Measurements from ENCODE around the gene SORD.
"Not testable (repeated sequence)": the region's sequence is repeated elsewhere in the genome, so short reads cannot be mapped to it uniquely, and the experiment has no call there.

SORD gene

GRCh38 chr15:45075440-45076320 lies 52.7 kb downstream of the SORD start:
- H3K4me1 ChIP-seq (ENCODE audit: control insufficient read depth, insufficient read depth, low read length); H3K9me3 ChIP-seq (ENCODE audit: control insufficient read depth, insufficient read depth, low read depth, low read length); H3K36me3 ChIP-seq (ENCODE audit: control insufficient read depth, insufficient read depth, low read length); H3K4me3 ChIP-seq (ENCODE audit: low read depth, low read length); H3K27ac ChIP-seq (ENCODE audit: low read depth, low read length); H3K27me3 ChIP-seq (ENCODE audit: control insufficient read depth, insufficient read depth, low read length); H3K9ac ChIP-seq (ENCODE audit: low read length): not testable (repeated sequence)

GRCh38 chr15:45077391-45077790 lies 54.4 kb downstream of the SORD start:
- not testable (repeated sequence) for H3K9ac ChIP-seq (ENCODE audit: low read length); H3K9me3 ChIP-seq (ENCODE audit: control insufficient read depth, insufficient read depth, low read depth, low read length); H3K36me3 ChIP-seq (ENCODE audit: control insufficient read depth, insufficient read depth, low read length); H3K4me1 ChIP-seq (ENCODE audit: control insufficient read depth, insufficient read depth, low read length); H3K4me3 ChIP-seq (ENCODE audit: low read depth, low read length); H3K27me3 ChIP-seq (ENCODE audit: control insufficient read depth, insufficient read depth, low read length); H3K27ac ChIP-seq (ENCODE audit: low read depth, low read length)

GRCh38 chr15:45079201-45079600 lies 56.2 kb downstream of the SORD start:
- H3K9ac ChIP-seq (ENCODE audit: low read length); H3K4me3 ChIP-seq (ENCODE audit: low read depth, low read length): not testable (repeated sequence)

GRCh38 chr15:45079628-45080246 lies 56.7 kb downstream of the SORD start:
- H3K9ac ChIP-seq (ENCODE audit: low read length); H3K27me3 ChIP-seq (ENCODE audit: control insufficient read depth, insufficient read depth, low read length); H3K27ac ChIP-seq (ENCODE audit: low read depth, low read length); H3K9me3 ChIP-seq (ENCODE audit: control insufficient read depth, insufficient read depth, low read depth, low read length); H3K4me1 ChIP-seq (ENCODE audit: control insufficient read depth, insufficient read depth, low read length); H3K4me3 ChIP-seq (ENCODE audit: low read depth, low read length); H3K36me3 ChIP-seq (ENCODE audit: control insufficient read depth, insufficient read depth, low read length): not testable (repeated sequence)

More at GRCh38 chr15:45079201-45079600, 56.2 kb downstream of the SORD start:
- H3K4me1 ChIP-seq (ENCODE audit: control insufficient read depth, insufficient read depth, low read length); H3K36me3 ChIP-seq (ENCODE audit: control insufficient read depth, insufficient read depth, low read length); H3K27ac ChIP-seq (ENCODE audit: low read depth, low read length); H3K27me3 ChIP-seq (ENCODE audit: control insufficient read depth, insufficient read depth, low read length); H3K9me3 ChIP-seq (ENCODE audit: control insufficient read depth, insufficient read depth, low read depth, low read length): not testable (repeated sequence)

- not testable (repeated sequence) for H3K27ac ChIP-seq (ENCODE audit: low read depth, low read length); H3K36me3 ChIP-seq (ENCODE audit: control insufficient read depth, insufficient read depth, low read length); H3K9me3 ChIP-seq (ENCODE audit: control insufficient read depth, insufficient read depth, low read depth, low read length); H3K4me1 ChIP-seq (ENCODE audit: control insufficient read depth, insufficient read depth, low read length); H3K4me3 ChIP-seq (ENCODE audit: low read depth, low read length); H3K9ac ChIP-seq (ENCODE audit: low read length); H3K27me3 ChIP-seq (ENCODE audit: control insufficient read depth, insufficient read depth, low read length)
Measured at GRCh38 chr15:45080593-45080992, 57.6 kb downstream of the SORD start.

- not testable (repeated sequence) for H3K4me1 ChIP-seq (ENCODE audit: control insufficient read depth, insufficient read depth, low read length); H3K27ac ChIP-seq (ENCODE audit: low read depth, low read length); H3K36me3 ChIP-seq (ENCODE audit: control insufficient read depth, insufficient read depth, low read length); H3K4me3 ChIP-seq (ENCODE audit: low read depth, low read length); H3K27me3 ChIP-seq (ENCODE audit: control insufficient read depth, insufficient read depth, low read length); H3K9me3 ChIP-seq (ENCODE audit: control insufficient read depth, insufficient read depth, low read depth, low read length); H3K9ac ChIP-seq (ENCODE audit: low read length)
Measured at GRCh38 chr15:45082412-45082811, 59.4 kb downstream of the SORD start.

- H3K9ac ChIP-seq (ENCODE audit: low read length), result no peak overlapping the region
- no peaks in the 10 kb centered on the region for H3K36me3 ChIP-seq (ENCODE audit: control insufficient read depth, insufficient read depth, low read length)
- no peak overlapping the region for H3K27ac ChIP-seq (ENCODE audit: low read depth, low read length)
- H3K27me3 ChIP-seq (ENCODE audit: control insufficient read depth, insufficient read depth, low read length), result no peaks in the 10 kb centered on the region
- no peak overlapping the region for H3K4me3 ChIP-seq (ENCODE audit: low read depth, low read length)
- no peaks in the 10 kb centered on the region for H3K4me1 ChIP-seq (ENCODE audit: control insufficient read depth, insufficient read depth, low read length)
- H3K9me3 ChIP-seq (ENCODE audit: control insufficient read depth, insufficient read depth, low read depth, low read length), result no peaks in the 10 kb centered on the region
Measured at GRCh38 chr15:45083223-45083622, 60.2 kb downstream of the SORD start.

- Histone ChIP-seq H3K4me1 (ENCODE audit: control insufficient read depth, insufficient read depth, low read length) (no peaks in the 10 kb centered on the region), H3K9me3 (ENCODE audit: control insufficient read depth, insufficient read depth, low read depth, low read length) (no peaks in the 10 kb centered on the region), H3K4me3 (ENCODE audit: low read depth, low read length) (no peak overlapping the region), H3K27ac (ENCODE audit: low read depth, low read length) (no peak overlapping the region), H3K9ac (ENCODE audit: low read length) (no peak overlapping the region), H3K27me3 (ENCODE audit: control insufficient read depth, insufficient read depth, low read length) (no peaks in the 10 kb centered on the region), H3K36me3 (ENCODE audit: control insufficient read depth, insufficient read depth, low read length) (no peaks in the 10 kb centered on the region)
Measured at GRCh38 chr15:45084163-45084562, 61.2 kb downstream of the SORD start.

GRCh38 chr15:45087513-45087912 lies 64.5 kb downstream of the SORD start:
- H3K9me3 ChIP-seq (ENCODE audit: control insufficient read depth, insufficient read depth, low read depth, low read length), result no peaks in the 10 kb centered on the region
- no peaks in the 10 kb centered on the region for H3K4me1 ChIP-seq (ENCODE audit: control insufficient read depth, insufficient read depth, low read length)
- no peak overlapping the region for H3K9ac ChIP-seq (ENCODE audit: low read length)
- no peaks in the 10 kb centered on the region for H3K36me3 ChIP-seq (ENCODE audit: control insufficient read depth, insufficient read depth, low read length)
- H3K27me3 ChIP-seq (ENCODE audit: control insufficient read depth, insufficient read depth, low read length), result peaks cover 3% of the 10 kb centered on the region; the same call in 1 of the 2 replicates
- H3K27ac ChIP-seq (ENCODE audit: low read depth, low read length), result no peak overlapping the region
- no peak overlapping the region for H3K4me3 ChIP-seq (ENCODE audit: low read depth, low read length)

- Histone ChIP-seq H3K27me3 (ENCODE audit: control insufficient read depth, insufficient read depth, low read length) (peaks cover 3% of the 10 kb centered on the region; the same call in 1 of the 2 replicates), H3K4me1 (ENCODE audit: control insufficient read depth, insufficient read depth, low read length) (no peaks in the 10 kb centered on the region), H3K27ac (ENCODE audit: low read depth, low read length) (no peak overlapping the region), H3K36me3 (ENCODE audit: control insufficient read depth, insufficient read depth, low read length) (no peaks in the 10 kb centered on the region), H3K9ac (ENCODE audit: low read length) (no peak overlapping the region), H3K9me3 (ENCODE audit: control insufficient read depth, insufficient read depth, low read depth, low read length) (no peaks in the 10 kb centered on the region), H3K4me3 (ENCODE audit: low read depth, low read length) (no peak overlapping the region)
Measured at GRCh38 chr15:45088801-45089711, 66.1 kb downstream of the SORD start.

Data from HUES6 (cell line).